Panc1 (cell line): ENCODE results near the gene OR2W3. TPM values are rescaled to one million over a fixed set of nuclear protein-coding genes. Genes with fewer than 3 reads are reported as not detected.

ENCODE experiments used
- ATAC-seq: fragments of 200-7000 bp; cut with Tn5 transposase; 2 replicates; pipeline ENCODE4 v1.9.1; 2020; ENCODE audit warnings: mild to moderate bottlenecking, moderate library complexity
- BruUV-seq: library from RNA; stranded (reverse); fragments of 400-500 nt; replicated peaks from 2 replicates; lab custom pipeline; 2021; lab: Mats Ljungman, UMichigan
- CTCF ChIA-PET: fragments of 300-600 bp; sonication (Branson Sonifier 250); formaldehyde crosslinking; loops from one replicate; lab custom pipeline; 2022; ENCODE audit warnings: antibody characterized with exemption; lab: Charles Lee
- POLR2A ChIA-PET: fragments of 300-600 bp; sonication (Branson Sonifier 250); formaldehyde crosslinking; loops from one replicate; lab custom pipeline; 2022; ENCODE audit warnings: antibody characterized with exemption; lab: Charles Lee
- DNase-seq: peaks from one replicate; pipeline ENCODE4 v3.0.0-alpha.2; 2010; ENCODE audit warnings: low read depth, low spot score
- H3K27ac ChIP-seq: 2 replicates; pipeline ENCODE4 v1.5.1; 2011; ENCODE audit warnings: mild to moderate bottlenecking, low read length, inconsistent platforms
- H3K27me3 ChIP-seq: fragments of 200-500 bp; sonication (Bioruptor generic); 2 replicates; pipeline ENCODE4 v1.6.0; 2014; ENCODE audit warnings: low read length, inconsistent platforms; ENCODE audit not compliant: control insufficient read depth, insufficient read depth
- H3K36me3 ChIP-seq: fragments of 200-500 bp; sonication (Bioruptor generic); 2 replicates; pipeline ENCODE4 v1.5.1; 2014; ENCODE audit warnings: inconsistent platforms, mild to moderate bottlenecking, low read length, moderate library complexity; ENCODE audit not compliant: control insufficient read depth, insufficient read depth
- H3K4me1 ChIP-seq: 2 replicates; pipeline ENCODE4 v1.5.1; 2011; ENCODE audit warnings: inconsistent platforms, mild to moderate bottlenecking, low read length, moderate library complexity; ENCODE audit not compliant: control insufficient read depth, insufficient read depth
- H3K4me3 ChIP-seq, 2 experiments: 2 replicates each; pipeline ENCODE4 v1.5.1; 2011 to 2012; ENCODE audit warnings: low read depth in 2 of 2, low read length in 2 of 2, mild to moderate bottlenecking in 2 of 2, inconsistent platforms in 1 of 2, moderate library complexity in 1 of 2
- H3K9me3 ChIP-seq: fragments of 200-500 bp; sonication (Bioruptor generic); 2 replicates; pipeline ENCODE4 v1.5.1; 2014; ENCODE audit warnings: low read depth, mild to moderate bottlenecking, inconsistent platforms, low read length, moderate library complexity; ENCODE audit not compliant: control insufficient read depth, insufficient read depth
- CTCF ChIP-seq: fragments of 450-650 bp; IDR thresholded peaks from 2 replicates; pipeline ENCODE4 v1.5.1; 2017; ENCODE audit warnings: mild to moderate bottlenecking
- POLR2AphosphoS5 ChIP-seq: IDR thresholded peaks from 2 replicates; pipeline ENCODE4 v1.6.1; 2012; ENCODE audit warnings: mild to moderate bottlenecking, low read depth, low read length, moderate library complexity
- REST ChIP-seq, 2 experiments: IDR thresholded peaks; 2 replicates each; pipeline ENCODE4 v1.6.1; 2011 to 2012; ENCODE audit warnings: low read depth in 2 of 2, control low read depth in 1 of 2, low read length in 1 of 2, mild to moderate bottlenecking in 1 of 2, moderate library complexity in 1 of 2; ENCODE audit not compliant: insufficient read depth in 1 of 2
- SIN3A ChIP-seq: IDR thresholded peaks from 2 replicates; pipeline ENCODE4 v1.6.1; 2012; ENCODE audit warnings: low read depth, mild to moderate bottlenecking, low read length, moderate library complexity, borderline replicate concordance; ENCODE audit not compliant: insufficient read depth
- TCF7L2 ChIP-seq: IDR thresholded peaks from 2 replicates; pipeline ENCODE4 v1.6.1; 2011; ENCODE audit warnings: mild to moderate bottlenecking, low read depth, low read length, inconsistent platforms
- in situ Hi-C: cut with HindIII; loops from 2 replicates; pipeline ENCODE4 v1.10.0; 2016; ENCODE audit warnings: low sequenced_read_pairs, low pct_unique_long_range_greater_than_20kb
- intact Hi-C: fragments of 100-400 bp; cut with micrococcal nuclease; formaldehyde crosslinking; loops from one replicate; pipeline ENCODE4 v1.10.0; 2022; ENCODE audit not compliant: unreplicated experiment
- total RNA-seq: library from RNA; stranded (reverse); gene quantifications from one replicate; pipeline ENCODE4 v1.2.1, GENCODE V29; 2021; ENCODE audit not compliant: unreplicated experiment

OR2W3 gene
- total RNA-seq, 1 experiment from 2014 or later: not detected

GRCh38 chr1:247923941-247924340, 28.6 kb downstream of the OR2W3 start:
- ChIA-PET CTCF (no interaction called here), POLR2A (no interaction called here)

DNA sequence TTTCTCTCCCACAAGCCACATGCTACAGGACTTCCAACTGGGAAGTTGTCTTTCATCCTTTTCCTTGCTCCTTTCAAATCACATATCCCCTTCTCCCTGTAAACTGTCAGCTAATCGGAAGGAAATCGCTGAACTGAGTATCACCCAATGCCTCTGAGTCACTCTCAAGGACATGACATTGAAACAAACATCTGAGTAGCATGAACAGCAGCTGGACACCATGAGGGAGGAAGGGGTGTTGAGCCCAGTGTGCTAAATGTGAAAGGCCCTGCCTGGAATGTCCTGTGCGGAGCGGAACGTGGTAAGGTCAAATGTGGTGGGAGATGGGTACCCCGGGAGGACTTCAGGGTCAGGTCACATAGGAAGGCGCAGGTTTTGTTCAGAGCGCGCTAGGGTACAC, 29.5 kb downstream of the OR2W3 start, which contains the start of gene OR2AJ1:
OR2AJ1 (plus strand) TSS at position 22 of the 400 bp plus-strand sequence. CDS start 8,880 bp downstream, outside the sequence.
- ChIA-PET POLR2A (no interaction called here), CTCF (no interaction called here)
- no peaks in the 10 kb centered on the region for H3K4me1 ChIP-seq
- no peaks in the 10 kb centered on the region for H3K9me3 ChIP-seq
- TF ChIP-seq POLR2AphosphoS5: no peak
- TF ChIP-seq TCF7L2: no peak
- no peak for TF ChIP-seq SIN3A
- TF ChIP-seq REST (IDR thresholded peaks at IDR 0.05; ENCODE audit: insufficient read depth in 1 of 2, low read depth in 2 of 2, low read length in 1 of 2): no peak
- no TSS peak for BruUV-seq
- no peaks in the 10 kb centered on the region for H3K27me3 ChIP-seq
- intact Hi-C loops (no loop called here), in situ Hi-C loops (no loop called here)
- no peaks in the 10 kb centered on the region for H3K36me3 ChIP-seq
- no peak within 1 kb of the TSS for H3K27ac ChIP-seq
- H3K4me3 ChIP-seq: no peak within 1 kb of the TSS
- ATAC-seq (no peak), DNase-seq (no peak)

More at GRCh38 chr1:247923941-247924340, 28.6 kb downstream of the OR2W3 start:
- DNase-seq: no peak
- no peak overlapping the region for H3K27ac ChIP-seq
- in situ Hi-C loops: no loop called here
- ATAC-seq: no peak
- no peaks in the 10 kb centered on the region for H3K27me3 ChIP-seq
- intact Hi-C loops: no loop called here
- H3K36me3 ChIP-seq: no peaks in the 10 kb centered on the region
- no TSS peak for BruUV-seq
- H3K9me3 ChIP-seq: no peaks in the 10 kb centered on the region
- TF ChIP-seq CTCF: no peak
- TF ChIP-seq POLR2AphosphoS5: no peak
- no peak for TF ChIP-seq SIN3A
- TF ChIP-seq TCF7L2: no peak
- no peak for TF ChIP-seq REST (IDR thresholded peaks at IDR 0.05; ENCODE audit: insufficient read depth in 1 of 2, low read depth in 2 of 2, low read length in 1 of 2)
- H3K4me1 ChIP-seq: no peaks in the 10 kb centered on the region
- no peak overlapping the region for H3K4me3 ChIP-seq
